K562 (cell line): ENCODE measurements around the gene CCDC174. TPM values are rescaled to one million over a fixed set of nuclear protein-coding genes. Genes with fewer than 3 reads are reported as not detected.

ENCODE experiments used
- ATAC-seq: fragments of 200-7000 bp; cut with Tn5 transposase; 3 replicates; pipeline ENCODE4 v1.9.1; 2020; ENCODE audit warnings: moderate library complexity
- BruUV-seq: library from RNA; stranded (reverse); fragments of 400-500 nt; replicated peaks from 2 replicates; lab custom pipeline; 2021; lab: Mats Ljungman, UMichigan
- CTCF ChIA-PET: fragments of 300-600 bp; formaldehyde crosslinking; extraction: SDS; loops from one replicate; lab custom pipeline; 2021; ENCODE audit warnings: low intra/inter-chr PET ratio; lab: Yijun Ruan, JAX
- POLR2A ChIA-PET: fragments of 300-600, 350-650 bp; sonication (Branson Sonifier 250); formaldehyde crosslinking; extraction: SDS; loops from one replicate; lab custom pipeline; 2021; ENCODE audit warnings: antibody characterized with exemption, inconsistent platforms; lab: Yijun Ruan, JAX
- DNase-seq, 4 experiments: peaks; one replicate each; pipeline versions ENCODE4 v3.0.0 to v3.0.0-alpha.2; 2011 to 2018; ENCODE audit warnings: low spot score in 3 of 4, mixed read lengths in 3 of 4; ENCODE audit errors: extremely low read depth in 1 of 4
- FAIRE-seq: peaks from 2 replicates; lab custom pipeline; 2011; peaks lifted over from hg19 to GRCh38; lab: Jason Lieb, UNC
- H2AFZ ChIP-seq: 2 replicates; pipeline ENCODE4 v1.6.0; 2011; ENCODE audit warnings: low read depth, low read length, control low read depth, inconsistent platforms
- H3K27ac ChIP-seq: fragments of 200-600 bp; 3 replicates; pipeline ENCODE4 v1.8.0; 2011; ENCODE audit warnings: low read depth, mild to moderate bottlenecking, control low read depth, inconsistent platforms, low read length, moderate library complexity, mixed read lengths; ENCODE audit errors: extremely low read depth
- H3K27me3 ChIP-seq, 2 experiments: fragments of 300-600 bp in 1 of 2; 2 replicates in 1 of 2; 3 replicates in 1 of 2; pipeline versions ENCODE4 v1.6.0 to v1.8.0; 2011; ENCODE audit warnings: inconsistent platforms in 2 of 2, low read length in 2 of 2, mild to moderate bottlenecking in 1 of 2, mixed read lengths in 1 of 2, moderate library complexity in 1 of 2; ENCODE audit not compliant: control insufficient read depth in 2 of 2, insufficient read depth in 2 of 2
- H3K36me3 ChIP-seq: fragments of 300-600 bp; 3 replicates; pipeline ENCODE4 v1.8.0; 2011; ENCODE audit warnings: mild to moderate bottlenecking, low read length, inconsistent platforms; ENCODE audit not compliant: control insufficient read depth, insufficient read depth
- H3K4me1 ChIP-seq, 2 experiments: fragments of 200-600 bp in 1 of 2; replicated peaks in 1 of 2; 2 replicates in 1 of 2; 3 replicates in 1 of 2; pipeline versions ENCODE4 v1.5.1 to v1.8.0; 2011; ENCODE audit warnings: inconsistent platforms in 2 of 2, low read length in 2 of 2, mild to moderate bottlenecking in 1 of 2, mixed read lengths in 1 of 2, moderate library complexity in 1 of 2; ENCODE audit not compliant: control insufficient read depth in 2 of 2, insufficient read depth in 2 of 2
- H3K4me2 ChIP-seq: 2 replicates; pipeline ENCODE4 v1.6.1; 2011; ENCODE audit warnings: low read length, control low read depth, inconsistent platforms, mixed read lengths; ENCODE audit not compliant: insufficient read depth
- H3K4me3 ChIP-seq: fragments of 200-600 bp; sonication (generic), shearing (Covaris generic); 2 replicates; pipeline ENCODE4 v1.5.1; 2016; ENCODE audit warnings: control low read depth, inconsistent platforms
- H3K79me2 ChIP-seq: fragments of 200-600 bp; 3 replicates; pipeline ENCODE4 v1.8.0; 2011; ENCODE audit warnings: low read length, inconsistent platforms; ENCODE audit not compliant: control insufficient read depth, insufficient read depth
- H3K9ac ChIP-seq, 2 experiments: 2 replicates each; pipeline versions ENCODE4 v1.6.0 to v1.6.1; 2011; ENCODE audit warnings: low read depth in 2 of 2, low read length in 2 of 2, control low read depth in 1 of 2, inconsistent platforms in 1 of 2, mild to moderate bottlenecking in 1 of 2, mixed read lengths in 1 of 2; ENCODE audit not compliant: insufficient read depth in 1 of 2
- H3K9me1 ChIP-seq: one replicate; pipeline ENCODE4 v1.6.0; 2011; ENCODE audit warnings: inconsistent platforms, mild to moderate bottlenecking, low read length, moderate library complexity; ENCODE audit not compliant: control insufficient read depth, insufficient read depth
- H3K9me3 ChIP-seq: replicated peaks from 2 replicates; pipeline ENCODE4 v1.5.1; 2011; ENCODE audit warnings: low read depth, low read length, inconsistent platforms; ENCODE audit not compliant: control insufficient read depth, insufficient read depth
- H4K20me1 ChIP-seq: replicated peaks from 2 replicates; pipeline ENCODE4 v1.6.1; 2011; ENCODE audit warnings: low read length, inconsistent platforms, mixed read lengths; ENCODE audit not compliant: control insufficient read depth, insufficient read depth
- ARID3B ChIP-seq: fragments of 250-450 bp; sonication (Bioruptor Pico); IDR thresholded peaks from 2 replicates; pipeline ENCODE4 v1.4.0; 2020; ENCODE audit warnings: borderline replicate concordance
- ETS1 ChIP-seq: conservative IDR thresholded peaks from 2 replicates; pipeline ENCODE4 v1.6.1; 2011; ENCODE audit warnings: low read depth, mild to moderate bottlenecking, low read length; ENCODE audit not compliant: control insufficient read depth
- FOXA1 ChIP-seq: fragments of 450-650 bp; IDR thresholded peaks from 2 replicates; pipeline ENCODE4 v1.6.1; 2016; ENCODE audit warnings: mild to moderate bottlenecking, borderline replicate concordance
- FOXM1 ChIP-seq, 2 experiments: fragments of 450-650 bp in 1 of 2; sonication (generic) in 1 of 2; formaldehyde crosslinking in 1 of 2; IDR thresholded peaks; 2 replicates each; pipeline versions ENCODE4 v1.6.1 to v1.9.0; 2017 to 2022; ENCODE audit warnings: low read depth in 2 of 2, mild to moderate bottlenecking in 2 of 2, missing genetic modification reagents in 1 of 2, moderate library complexity in 1 of 2
- GTF2A2 ChIP-seq: IDR thresholded peaks from 2 replicates; pipeline ENCODE4 v1.6.1; 2016; ENCODE audit warnings: mild to moderate bottlenecking, missing genetic modification characterization, missing compliant biosample characterization
- HNRNPL ChIP-seq: fragments of 200-400 bp; formaldehyde crosslinking; IDR thresholded peaks from 2 replicates; pipeline ENCODE4 v1.6.1; 2017; ENCODE audit warnings: low read depth, mild to moderate bottlenecking, low read length
- KAT7 ChIP-seq: sonication (generic); formaldehyde crosslinking; IDR thresholded peaks from 2 replicates; pipeline ENCODE4 v1.8.0; 2022; ENCODE audit warnings: missing genetic modification reagents, mild to moderate bottlenecking, borderline replicate concordance
- MAFF ChIP-seq: IDR thresholded peaks from 2 replicates; pipeline ENCODE4 v1.6.1; 2012; ENCODE audit warnings: low read length, improper control_type of control experiment
- PCBP2 ChIP-seq: fragments of 200-400 bp; formaldehyde crosslinking; IDR thresholded peaks from 2 replicates; pipeline ENCODE4 v1.6.1; 2018; ENCODE audit warnings: low read length, low read depth, mild to moderate bottlenecking, moderate library complexity; ENCODE audit not compliant: poor library complexity, severe bottlenecking
- PKNOX1 ChIP-seq: fragments of 450-650 bp; IDR thresholded peaks from 2 replicates; pipeline ENCODE4 v1.6.1; 2016
- SIX5 ChIP-seq, 2 experiments: IDR thresholded peaks; 2 replicates each; pipeline ENCODE4 v1.6.1; 2011; ENCODE audit warnings: low read length in 2 of 2, borderline replicate concordance in 1 of 2, low read depth in 1 of 2, mild to moderate bottlenecking in 1 of 2, moderate library complexity in 1 of 2; ENCODE audit not compliant: insufficient read depth in 1 of 2
- ZNF12 ChIP-seq: sonication (generic); formaldehyde crosslinking; IDR thresholded peaks from 2 replicates; pipeline ENCODE4 v1.4.0; 2020; ENCODE audit warnings: mild to moderate bottlenecking, missing genetic modification reagents
- ZNF511 ChIP-seq: sonication (generic); formaldehyde crosslinking; IDR thresholded peaks from 2 replicates; pipeline ENCODE4 v1.8.0; 2022; ENCODE audit warnings: mild to moderate bottlenecking, missing genetic modification reagents
- WGBS: fragments of 100-300 bp; shearing (Covaris generic); methylation state at CpG from one replicate; pipeline ENCODE4 v1.1.6; 2016; ENCODE audit warnings: low coverage, mixed read lengths; ENCODE audit not compliant: insufficient coverage; ENCODE audit errors: missing lambda C conversion rate; 5-methylcytosine and 5-hydroxymethylcytosine counted together
- in situ Hi-C: fragments of 300-500 bp; cut with MboI; formaldehyde crosslinking; loops from 4 replicates; pipeline ENCODE4 v1.15.0; 2018; ENCODE audit warnings: inconsistent platforms, mixed read lengths
- intact Hi-C: fragments of 100-400 bp; cut with micrococcal nuclease; formaldehyde crosslinking; loops from 2 replicates; pipeline ENCODE4 v1.14.2; 2022
- polyA plus RNA-seq, 8 experiments: library from polyadenylated mRNA; depleted of rRNA in 4 of 8; stranded (reverse) in 5 of 8; unstranded in 3 of 8; fragments of >200 nt; fragmentation: Nextera tagmentation in 2 of 8; fragmentation: Illumina TruSeq in 1 of 8; extraction: Ambion mirVana in 2 of 8; extraction: Trizol in 1 of 8; gene quantifications; 2 replicates each; pipeline versions ENCODE4 v1.2.1 to v1.2.3, GENCODE V29; 2011 to 2014; ENCODE audit warnings: inconsistent platforms in 1 of 8, missing spikeins in 1 of 8
- total RNA-seq, 7 experiments: library from RNA; depleted of rRNA in 6 of 7; stranded (reverse); fragments of >200 nt in 6 of 7; fragmentation: Illumina TruSeq in 2 of 7; extraction: Trizol in 2 of 7; gene quantifications; 2 replicates each; pipeline versions ENCODE4 v1.2.1 to v1.2.3, GENCODE V29; 2011 to 2021; ENCODE audit warnings: low replicate concordance in 1 of 7

Gene CCDC174
- total and polyA plus RNA-seq, 9 of the 15 experiments (the other 6 are each of a cell fraction or from before 2014, with no cell fraction given), result 7.4 to 41.0 (median 28.5) TPM

GRCh38 chr3:14689247-14689980 lies 37.9 kb downstream of the CCDC174 start:
- H3K79me2 ChIP-seq, result no peaks in the 10 kb centered on the region
- H2AFZ ChIP-seq, result no peak overlapping the region
- no peaks in the 10 kb centered on the region for H3K9me3 ChIP-seq
- no peak overlapping the region for H3K4me3 ChIP-seq
- TF ChIP-seq GTF2A2, result no peak
- no peak for TF ChIP-seq KAT7
- no peak for TF ChIP-seq PKNOX1
- no peak for TF ChIP-seq ETS1
- no peak for TF ChIP-seq FOXA1
- TF ChIP-seq ARID3B (CRISPR knock-in tag), result no peak
- no peak for TF ChIP-seq ZNF12 (CRISPR knock-in tag)
- TF ChIP-seq PCBP2, result no peak
- TF ChIP-seq ZNF511 (CRISPR knock-in tag), result no peak
- no peak for TF ChIP-seq MAFF
- no peak for TF ChIP-seq HNRNPL
- TF ChIP-seq SIX5 (IDR thresholded peaks at IDR 0.05; ENCODE audit: borderline replicate concordance in 1 of 2, insufficient read depth in 1 of 2, low read depth in 1 of 2, low read length in 2 of 2), result no peak
- no peak for TF ChIP-seq FOXM1 (IDR thresholded peaks at IDR 0.05; ENCODE audit: low read depth)
- no peak for TF ChIP-seq FOXM1 (CRISPR knock-in tag; IDR thresholded peaks at IDR 0.05; ENCODE audit: low read depth)
- TF ChIP-seq, all 486 proteins: peak for 0
- CTCF ChIA-PET, result no interaction called here
- Histone ChIP-seq H3K9ac (no peak overlapping the region), H3K4me2 (no peak overlapping the region), H3K9me1 (no peaks in the 10 kb centered on the region), H3K36me3 (no peaks in the 10 kb centered on the region), H3K27ac (no peak overlapping the region), H3K27me3 (peaks cover 32 to 38% of the 10 kb centered on the region in 2 experiments), H3K4me1 (no peaks in the 10 kb centered on the region), H4K20me1 (no peaks in the 10 kb centered on the region)
- FAIRE-seq (no peak), ATAC-seq (no peak), DNase-seq (peak in 1 of 4 experiments; percentile 3)
- BruUV-seq, result no TSS peak
- intact Hi-C loops (no loop called here), in situ Hi-C loops (no loop called here)
- 2% methylated on average over 7 of the region's 7 CpGs for WGBS
- POLR2A ChIA-PET, result interaction anchor here (0.7 kb wide), 1 partner anchor 26 kb away, joined by 3 read pairs; no protein-coding TSS in a partner anchor
